HUES6 (cell line): Measurements from ENCODE around the gene THAP4.

Source experiments
- H3K27ac ChIP-seq: 2 replicates; pipeline ENCODE4 v1.7.0; 2013; ENCODE audit warnings: low read depth, mild to moderate bottlenecking, low read length, inconsistent platforms
- H3K27me3 ChIP-seq: 2 replicates; pipeline ENCODE4 v1.6.1; 2013; ENCODE audit warnings: low read length; ENCODE audit not compliant: control insufficient read depth, insufficient read depth
- H3K36me3 ChIP-seq: 2 replicates; pipeline ENCODE4 v1.6.1; 2013; ENCODE audit warnings: low read length; ENCODE audit not compliant: control insufficient read depth, insufficient read depth
- H3K4me1 ChIP-seq: 2 replicates; pipeline ENCODE4 v1.6.1; 2013; ENCODE audit warnings: low read length; ENCODE audit not compliant: control insufficient read depth, insufficient read depth
- H3K4me3 ChIP-seq: 2 replicates; pipeline ENCODE4 v1.5.1; 2013; ENCODE audit warnings: low read depth, low read length
- H3K9ac ChIP-seq: one replicate; pipeline ENCODE4 v1.6.1; 2013; ENCODE audit warnings: mild to moderate bottlenecking, low read length
- H3K9me3 ChIP-seq: 2 replicates; pipeline ENCODE4 v1.6.1; 2013; ENCODE audit warnings: low read depth, low read length; ENCODE audit not compliant: control insufficient read depth, insufficient read depth

The THAP4 gene

GRCh38 chr2:241560162-241560882 lies 76.6 kb downstream of the THAP4 start:
- peak overlapping the region; percentile 82 for H3K4me3 ChIP-seq
- no peaks in the 10 kb centered on the region for H3K27me3 ChIP-seq
- H3K9ac ChIP-seq: no peak overlapping the region
- H3K9me3 ChIP-seq: no peaks in the 10 kb centered on the region; the same call in 1 of the 2 replicates
- H3K36me3 ChIP-seq: peaks cover 12% of the 10 kb centered on the region
- H3K27ac ChIP-seq: no peak overlapping the region
- peaks cover 26% of the 10 kb centered on the region for H3K4me1 ChIP-seq

- Histone ChIP-seq H3K27ac (peak overlapping the region; percentile 55; the same call in 1 of the 2 replicates), H3K9ac (peak overlapping the region; percentile 63), H3K27me3 (no peaks in the 10 kb centered on the region), H3K4me1 (peaks cover 26% of the 10 kb centered on the region), H3K9me3 (no peaks in the 10 kb centered on the region; the same call in 1 of the 2 replicates), H3K36me3 (peaks cover 12% of the 10 kb centered on the region), H3K4me3 (peak overlapping the region; percentile 82)
These were observed 77.4 kb downstream of the THAP4 start for GRCh38 chr2:241559323-241560161.

GRCh38 chr2:241558532-241559322 lies 78.2 kb downstream of the THAP4 start, which contains the start of gene BOK:
BOK (plus strand) TSS chr2:241558745; CDS start chr2:241559484, 739 bp downstream.
- peak within 1 kb of the TSS; percentile 55; the same call in 1 of the 2 replicates for H3K27ac ChIP-seq
- H3K36me3 ChIP-seq: peaks cover 11% of the 10 kb centered on the region

GRCh38 chr2:241556746-241557145 lies 80.2 kb downstream of the THAP4 start:
- Histone ChIP-seq H3K9ac (no peak overlapping the region), H3K36me3 (no peaks in the 10 kb centered on the region), H3K27ac (no peak overlapping the region), H3K4me3 (no peak overlapping the region), H3K27me3 (no peaks in the 10 kb centered on the region), H3K4me1 (peaks cover 26% of the 10 kb centered on the region), H3K9me3 (no peaks in the 10 kb centered on the region; the same call in 1 of the 2 replicates)

More at GRCh38 chr2:241558532-241559322, 78.2 kb downstream of the THAP4 start, which contains the start of gene BOK:
- peaks cover 24% of the 10 kb centered on the region for H3K4me1 ChIP-seq
- peak within 1 kb of the TSS; percentile 63 for H3K9ac ChIP-seq
- H3K9me3 ChIP-seq: no peaks in the 10 kb centered on the region; the same call in 1 of the 2 replicates
- peak within 1 kb of the TSS; percentile 82 for H3K4me3 ChIP-seq
- no peaks in the 10 kb centered on the region for H3K27me3 ChIP-seq

GRCh38 chr2:241555711-241556110 lies 81.2 kb downstream of the THAP4 start:
- Histone ChIP-seq H3K27ac (no peak overlapping the region), H3K36me3 (no peaks in the 10 kb centered on the region), H3K4me1 (peaks cover 20% of the 10 kb centered on the region), H3K27me3 (no peaks in the 10 kb centered on the region), H3K9me3 (no peaks in the 10 kb centered on the region; the same call in 1 of the 2 replicates), H3K9ac (no peak overlapping the region), H3K4me3 (no peak overlapping the region)

GRCh38 chr2:241554610-241555322 lies 82.2 kb downstream of the THAP4 start:
- H3K9ac ChIP-seq: no peak overlapping the region
- H3K4me3 ChIP-seq: no peak overlapping the region
- H3K27ac ChIP-seq: no peak overlapping the region
- no peaks in the 10 kb centered on the region for H3K27me3 ChIP-seq
- peaks cover 15% of the 10 kb centered on the region for H3K4me1 ChIP-seq
- H3K36me3 ChIP-seq: no peaks in the 10 kb centered on the region
- H3K9me3 ChIP-seq: no peaks in the 10 kb centered on the region; the same call in 1 of the 2 replicates

- H3K9ac ChIP-seq: no peak overlapping the region
- peaks cover 15% of the 10 kb centered on the region for H3K4me1 ChIP-seq
- no peak overlapping the region for H3K27ac ChIP-seq
- H3K36me3 ChIP-seq: no peaks in the 10 kb centered on the region
- H3K9me3 ChIP-seq: no peaks in the 10 kb centered on the region; the same call in 1 of the 2 replicates
- H3K4me3 ChIP-seq: no peak overlapping the region
- no peaks in the 10 kb centered on the region for H3K27me3 ChIP-seq
These were observed 83.0 kb downstream of the THAP4 start for GRCh38 chr2:241553981-241554380.

- no peaks in the 10 kb centered on the region for H3K36me3 ChIP-seq
- no peak overlapping the region for H3K9ac ChIP-seq
- H3K27me3 ChIP-seq: no peaks in the 10 kb centered on the region
- no peaks in the 10 kb centered on the region; the same call in 1 of the 2 replicates for H3K9me3 ChIP-seq
- H3K27ac ChIP-seq: no peak overlapping the region
- H3K4me1 ChIP-seq: peaks cover 15% of the 10 kb centered on the region
- H3K4me3 ChIP-seq: no peak overlapping the region
These were observed 83.5 kb downstream of the THAP4 start for GRCh38 chr2:241553512-241553830.

GRCh38 chr2:241551998-241552737 lies 84.8 kb downstream of the THAP4 start:
- no peak overlapping the region for H3K27ac ChIP-seq
- no peak overlapping the region for H3K4me3 ChIP-seq
- no peaks in the 10 kb centered on the region for H3K9me3 ChIP-seq
- no peaks in the 10 kb centered on the region for H3K27me3 ChIP-seq
- no peaks in the 10 kb centered on the region for H3K36me3 ChIP-seq
- H3K4me1 ChIP-seq: peaks cover 18% of the 10 kb centered on the region
- H3K9ac ChIP-seq: no peak overlapping the region

- Histone ChIP-seq H3K27me3 (no peaks in the 10 kb centered on the region), H3K36me3 (no peaks in the 10 kb centered on the region), H3K4me3 (no peak overlapping the region), H3K4me1 (peaks cover 23% of the 10 kb centered on the region), H3K9me3 (no peaks in the 10 kb centered on the region), H3K9ac (no peak overlapping the region), H3K27ac (no peak overlapping the region)
These were observed 85.4 kb downstream of the THAP4 start for GRCh38 chr2:241551599-241551997.
